Mesothelial cell of epicardium (in vitro differentiated cells): ENCODE data around the gene SGCG. TPM values are rescaled to one million over a fixed set of nuclear protein-coding genes. Genes with fewer than 3 reads are reported as not detected.
"Not testable (repeated sequence)": the region's sequence is repeated elsewhere in the genome, so short reads cannot be mapped to it uniquely, and the experiment has no call there.

ENCODE experiments used
- DNase-seq, 2 experiments: peaks; one replicate each; pipeline ENCODE4 v3.0.0; 2021; ENCODE audit warnings: low spot score in 2 of 2; ENCODE audit not compliant: unreplicated experiment in 2 of 2
- H3K27ac Mint-ChIP-seq: 2 replicates; pipeline ENCODE4 v1.8.0; 2021; ENCODE audit warnings: mixed read lengths
- H3K27me3 Mint-ChIP-seq: 2 replicates; pipeline ENCODE4 v1.8.0; 2021; ENCODE audit warnings: low read depth, mixed read lengths
- H3K36me3 Mint-ChIP-seq: 2 replicates; pipeline ENCODE4 v1.8.0; 2021; ENCODE audit warnings: mixed read lengths
- H3K4me1 Mint-ChIP-seq: 2 replicates; pipeline ENCODE4 v1.8.0; 2021; ENCODE audit warnings: mixed read lengths
- H3K4me3 Mint-ChIP-seq: 2 replicates; pipeline ENCODE4 v1.8.0; 2021; ENCODE audit warnings: mild to moderate bottlenecking, moderate library complexity, mixed read lengths
- H3K9me3 Mint-ChIP-seq: 2 replicates; pipeline ENCODE4 v1.8.0; 2021; ENCODE audit warnings: mixed read lengths
- CTCF ChIP-seq: fragments of 200-600 bp; sonication (generic); IDR thresholded peaks from one replicate; pipeline ENCODE4 v1.5.0; 2021; ENCODE audit warnings: antibody characterized with exemption; ENCODE audit not compliant: unreplicated experiment
- total RNA-seq: library from RNA; stranded (reverse); gene quantifications from 3 replicates; pipeline ENCODE4 v1.2.1, GENCODE V29; 2021

SGCG gene
- total RNA-seq, 1 donor from 2014 or later = 12.9 TPM

GRCh38 chr13:23212671-23213070 is 31.9 kb downstream of the SGCG start:
- peak overlapping the region; percentile 95 for H3K27ac Mint-ChIP-seq
- peaks cover 17% of the 10 kb centered on the region for H3K36me3 Mint-ChIP-seq
- H3K4me1 Mint-ChIP-seq = peaks cover 45% of the 10 kb centered on the region
- no peaks in the 10 kb centered on the region for H3K27me3 Mint-ChIP-seq
- no peak for TF ChIP-seq CTCF
- H3K9me3 Mint-ChIP-seq = peaks cover 28% of the 10 kb centered on the region
- H3K4me3 Mint-ChIP-seq = peak overlapping the region; percentile 18
- peak in 1 of 2 experiments; percentile 48 for DNase-seq

GRCh38 chr13:23231241-23231640 is 50.5 kb downstream of the SGCG start:
- Mint-ChIP-seq H3K27ac (no peak overlapping the region), H3K4me3 (no peak overlapping the region), H3K4me1 (no peaks in the 10 kb centered on the region)

GRCh38 chr13:23235994-23236393 is 55.2 kb downstream of the SGCG start:
- no peak for TF ChIP-seq CTCF

More at GRCh38 chr13:23231241-23231640, 50.5 kb downstream of the SGCG start:
- DNase-seq = no peak
- Mint-ChIP-seq H3K27me3 (no peaks in the 10 kb centered on the region), H3K36me3 (peaks cover 12% of the 10 kb centered on the region), H3K9me3 (peaks cover 21% of the 10 kb centered on the region)
- TF ChIP-seq CTCF = no peak

GRCh38 chr13:23243066-23243465 is 62.3 kb downstream of the SGCG start:
- H3K9me3 Mint-ChIP-seq = peaks cover 34% of the 10 kb centered on the region
- no peaks in the 10 kb centered on the region for H3K27me3 Mint-ChIP-seq
- DNase-seq = no peak
- no peak overlapping the region for H3K4me3 Mint-ChIP-seq
- TF ChIP-seq CTCF = no peak
- no peaks in the 10 kb centered on the region for H3K4me1 Mint-ChIP-seq
- H3K36me3 Mint-ChIP-seq = peaks cover 31% of the 10 kb centered on the region
- no peak overlapping the region for H3K27ac Mint-ChIP-seq

More at GRCh38 chr13:23235994-23236393, 55.2 kb downstream of the SGCG start:
- DNase-seq = no peak
- Mint-ChIP-seq H3K4me1 (no peaks in the 10 kb centered on the region), H3K4me3 (no peak overlapping the region), H3K9me3 (peaks cover 28% of the 10 kb centered on the region), H3K27ac (no peak overlapping the region), H3K27me3 (no peaks in the 10 kb centered on the region), H3K36me3 (peaks cover 28% of the 10 kb centered on the region)

- H3K4me3 Mint-ChIP-seq, DNase-seq, H3K27ac Mint-ChIP-seq, H3K27me3 Mint-ChIP-seq, H3K4me1 Mint-ChIP-seq: not testable (repeated sequence)
- peaks cover 12% of the 10 kb centered on the region for H3K36me3 Mint-ChIP-seq
- peaks cover 11% of the 10 kb centered on the region for H3K9me3 Mint-ChIP-seq
These were observed 67.6 kb downstream of the SGCG start for GRCh38 chr13:23248410-23248809.

GRCh38 chr13:23254506-23254905 is 73.7 kb downstream of the SGCG start:
- Mint-ChIP-seq H3K9me3 (peaks cover 24% of the 10 kb centered on the region), H3K36me3 (peaks cover 36% of the 10 kb centered on the region), H3K27me3 (no peaks in the 10 kb centered on the region), H3K27ac (no peak overlapping the region), H3K4me3 (no peak overlapping the region), H3K4me1 (peaks cover 3% of the 10 kb centered on the region)
- no peak for TF ChIP-seq CTCF
- no peak for DNase-seq
